Duodenal mucosa (tissue), 2 donors: Measurements from ENCODE around the gene ATP11A.

ENCODE experiments used
- H3K27ac ChIP-seq: one replicate; pipeline ENCODE4 v1.7.0; 2013; ENCODE audit warnings: low read depth, low read length
- H3K27me3 ChIP-seq, 2 donors: one replicate each; pipeline ENCODE4 v1.7.0; 2013; ENCODE audit warnings: low read length in 2 of 2, control low read depth in 1 of 2; ENCODE audit not compliant: insufficient read depth in 2 of 2, control insufficient read depth in 1 of 2
- H3K36me3 ChIP-seq, 2 donors: one replicate each; pipeline ENCODE4 v1.7.0; 2013; ENCODE audit warnings: low read length in 2 of 2, control low read depth in 1 of 2; ENCODE audit not compliant: insufficient read depth in 2 of 2, control insufficient read depth in 1 of 2
- H3K4me1 ChIP-seq, 2 donors: one replicate each; pipeline ENCODE4 v1.7.0; 2013; ENCODE audit warnings: low read length in 2 of 2, control low read depth in 1 of 2; ENCODE audit not compliant: insufficient read depth in 2 of 2, control insufficient read depth in 1 of 2
- H3K4me3 ChIP-seq, 2 donors: one replicate each; pipeline ENCODE4 v1.7.0; 2013; ENCODE audit warnings: low read length in 2 of 2, low read depth in 1 of 2
- H3K9ac ChIP-seq, 2 donors: one replicate each; pipeline ENCODE4 v1.7.0; 2013; ENCODE audit warnings: low read length in 2 of 2, low read depth in 1 of 2
- H3K9me3 ChIP-seq, 2 donors: one replicate each; pipeline ENCODE4 v1.7.0; 2013; ENCODE audit warnings: low read length in 2 of 2, control low read depth in 1 of 2; ENCODE audit not compliant: control insufficient read depth in 1 of 2

ATP11A gene

DNA sequence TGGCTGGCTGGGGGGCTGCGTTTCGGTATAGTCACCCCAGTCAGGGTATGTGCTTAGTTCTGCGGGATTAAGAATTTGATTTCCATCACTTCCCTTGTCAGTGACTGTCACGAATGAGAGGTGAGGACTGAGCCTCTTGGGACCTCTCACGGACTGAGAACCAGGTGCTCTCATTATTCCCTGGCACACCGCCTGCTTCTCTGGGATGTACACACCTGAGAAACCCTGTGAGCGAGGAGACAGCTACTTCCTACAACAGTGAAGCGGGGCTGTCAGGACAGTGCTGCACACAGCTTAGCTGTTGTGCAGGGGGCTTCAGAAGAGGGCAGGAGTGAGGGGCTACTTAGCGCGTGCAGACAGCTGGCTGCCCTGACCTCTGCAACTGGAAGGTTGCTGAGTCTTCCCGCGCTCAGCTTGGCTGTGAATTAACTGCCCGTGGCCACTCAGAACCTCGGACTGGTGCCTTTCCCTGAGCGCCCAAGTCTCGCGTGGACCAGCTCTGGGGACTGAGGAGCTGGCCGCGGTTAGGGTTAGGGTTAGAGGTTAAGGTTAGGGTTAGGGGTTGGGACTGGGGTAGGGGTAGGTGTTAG is 213.9 kb downstream of the ATP11A start:
- no peak overlapping the region for H3K27ac ChIP-seq
- H3K27me3 ChIP-seq = no peaks in the 10 kb centered on the region
- peaks cover 11 to 13% of the 10 kb centered on the region in 2 donors for H3K4me1 ChIP-seq

DNA sequence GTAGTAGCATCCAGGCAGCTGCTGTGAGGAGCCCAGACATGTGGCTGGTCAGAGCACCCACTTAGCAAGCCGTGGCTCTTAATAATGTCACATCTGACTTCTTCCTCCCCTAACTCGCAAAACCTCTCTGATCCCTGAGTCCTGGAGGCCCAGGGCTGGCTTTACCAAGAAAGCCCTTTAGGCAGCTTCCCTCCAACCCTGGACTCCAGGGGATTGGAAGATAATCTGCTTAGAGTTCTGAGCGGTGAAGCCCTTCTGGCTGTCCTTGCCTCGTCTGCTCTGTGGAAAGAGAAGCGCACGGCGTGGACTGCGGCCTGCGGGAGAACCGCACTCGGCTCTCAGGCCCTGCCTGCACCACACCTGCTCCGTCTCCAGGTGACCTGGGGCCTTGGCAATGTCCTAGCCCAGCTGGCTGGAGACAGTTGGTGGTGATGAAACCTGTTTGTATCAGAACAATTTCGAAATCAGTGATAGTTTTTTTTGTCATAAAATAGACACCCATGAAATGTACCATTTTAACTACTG is 214.7 kb downstream of the ATP11A start:
- H3K9me3 ChIP-seq = no peaks in the 10 kb centered on the region
- H3K4me1 ChIP-seq = peaks cover 11 to 13% of the 10 kb centered on the region in 2 donors
- no peaks in the 10 kb centered on the region for H3K36me3 ChIP-seq
- H3K9ac ChIP-seq = no peak overlapping the region
- no peak overlapping the region for H3K4me3 ChIP-seq
- H3K27ac ChIP-seq = no peak overlapping the region
- H3K27me3 ChIP-seq = no peaks in the 10 kb centered on the region

More for the DNA sequence above, 213.9 kb downstream of the ATP11A start:
- no peaks in the 10 kb centered on the region for H3K36me3 ChIP-seq
- H3K4me3 ChIP-seq = no peak overlapping the region
- H3K9ac ChIP-seq = no peak overlapping the region
- no peaks in the 10 kb centered on the region for H3K9me3 ChIP-seq

DNA sequence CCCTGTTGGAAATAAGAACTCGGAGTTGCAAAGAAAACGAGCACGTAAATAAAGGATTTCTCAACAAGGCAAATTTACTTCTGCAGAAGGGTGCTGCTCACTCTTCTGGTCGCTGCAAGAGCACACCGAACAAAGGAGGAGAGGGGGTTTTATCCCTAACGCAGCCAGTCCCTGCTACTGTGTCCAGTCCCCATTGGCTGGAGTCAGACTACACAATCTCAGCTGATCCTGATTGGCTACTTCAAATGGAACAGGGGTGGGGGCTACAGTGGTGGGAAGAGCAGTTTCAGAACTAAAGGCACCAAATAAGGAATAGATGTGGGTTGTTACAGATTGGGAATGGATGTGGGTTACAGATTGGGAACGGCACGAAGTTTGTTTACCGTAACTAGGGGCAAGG is 215.2 kb downstream of the ATP11A start:
- H3K27ac ChIP-seq = no peak overlapping the region
- no peaks in the 10 kb centered on the region for H3K36me3 ChIP-seq
- H3K9me3 ChIP-seq = no peaks in the 10 kb centered on the region
- H3K27me3 ChIP-seq = no peaks in the 10 kb centered on the region
- no peak overlapping the region for H3K4me3 ChIP-seq
- peaks cover 11 to 13% of the 10 kb centered on the region in 2 donors for H3K4me1 ChIP-seq
- no peak overlapping the region for H3K9ac ChIP-seq

DNA sequence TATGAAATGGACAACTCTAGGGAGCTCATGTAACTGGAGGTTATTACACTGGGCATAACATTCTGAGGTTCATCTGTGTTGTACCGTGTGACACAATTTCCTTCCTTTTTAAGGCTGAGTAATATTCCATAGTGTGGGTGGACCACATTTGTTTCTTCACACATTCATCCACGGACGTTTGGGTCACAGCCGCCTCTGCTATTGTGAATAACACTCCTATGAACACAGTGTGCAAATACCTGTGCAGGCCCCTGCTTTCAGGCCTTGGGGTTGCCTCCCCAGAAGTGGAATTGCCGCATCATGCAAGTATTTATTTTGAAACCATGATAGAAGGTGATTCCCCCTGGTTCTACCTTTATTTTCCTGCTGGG is 215.8 kb downstream of the ATP11A start:
- Histone ChIP-seq H3K27ac (no peak overlapping the region), H3K9ac (no peak overlapping the region)

DNA sequence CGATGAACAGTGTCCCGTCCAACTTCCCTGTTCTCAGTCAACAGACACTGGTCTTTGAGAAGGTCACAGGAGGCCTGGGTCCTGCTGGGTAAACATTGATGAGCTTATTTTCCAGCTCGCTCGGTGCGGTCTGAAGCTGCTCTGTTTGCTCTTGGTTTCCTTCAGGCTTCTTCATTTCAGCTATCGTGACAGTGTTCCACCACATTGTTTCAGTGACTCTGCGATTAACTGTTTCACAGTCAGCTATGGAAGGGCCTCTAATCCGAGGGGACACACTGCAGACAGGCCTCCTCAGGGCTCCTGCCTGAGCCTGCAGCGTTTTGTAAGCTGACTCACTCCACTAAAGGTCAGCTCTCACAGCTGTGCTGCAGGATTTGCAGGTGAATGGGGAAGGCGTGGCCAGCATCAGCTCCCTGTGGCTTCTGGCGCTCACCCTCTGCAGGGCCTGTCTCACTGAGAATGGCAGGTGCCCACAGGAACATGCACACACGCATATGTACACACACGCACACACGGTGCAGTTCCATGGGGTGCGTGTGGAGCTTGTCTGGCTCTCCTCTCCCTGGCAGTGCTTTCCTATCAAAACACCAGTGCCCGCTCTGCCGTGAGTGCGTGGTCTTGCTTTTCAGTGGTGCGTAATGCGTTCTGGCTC is 216.3 kb downstream of the ATP11A start:
- Histone ChIP-seq H3K4me3 (no peak overlapping the region), H3K9ac (no peak overlapping the region), H3K36me3 (no peaks in the 10 kb centered on the region), H3K9me3 (no peaks in the 10 kb centered on the region), H3K27me3 (no peaks in the 10 kb centered on the region), H3K4me1 (peaks cover 11 to 13% of the 10 kb centered on the region in 2 donors), H3K27ac (no peak overlapping the region)

More for the DNA sequence above, 215.8 kb downstream of the ATP11A start:
- H3K9me3 ChIP-seq = no peaks in the 10 kb centered on the region
- peaks cover 11 to 13% of the 10 kb centered on the region in 2 donors for H3K4me1 ChIP-seq
- no peak overlapping the region for H3K4me3 ChIP-seq
- no peaks in the 10 kb centered on the region for H3K36me3 ChIP-seq
- no peaks in the 10 kb centered on the region for H3K27me3 ChIP-seq

DNA sequence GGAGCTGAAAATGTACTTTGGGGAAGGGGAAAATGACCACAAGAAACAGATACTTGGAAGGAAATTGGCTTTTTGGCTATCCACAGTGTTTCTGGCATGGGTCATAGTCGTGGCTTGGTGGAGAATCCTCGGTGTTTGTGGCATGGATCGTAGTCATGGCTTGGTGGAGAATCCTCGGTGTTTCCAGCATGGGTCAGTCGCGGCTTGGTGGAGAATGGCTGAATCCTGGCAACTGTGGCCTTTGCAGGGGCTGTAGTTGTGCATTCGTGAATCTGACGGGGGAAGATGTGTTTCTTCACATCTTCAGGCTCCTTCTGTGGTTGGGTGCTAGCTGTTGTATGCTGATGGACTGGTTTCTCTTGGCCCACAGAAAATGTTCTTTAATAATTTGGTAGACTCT is 217.4 kb downstream of the ATP11A start:
- no peak overlapping the region for H3K9ac ChIP-seq
- no peak overlapping the region for H3K27ac ChIP-seq

DNA sequence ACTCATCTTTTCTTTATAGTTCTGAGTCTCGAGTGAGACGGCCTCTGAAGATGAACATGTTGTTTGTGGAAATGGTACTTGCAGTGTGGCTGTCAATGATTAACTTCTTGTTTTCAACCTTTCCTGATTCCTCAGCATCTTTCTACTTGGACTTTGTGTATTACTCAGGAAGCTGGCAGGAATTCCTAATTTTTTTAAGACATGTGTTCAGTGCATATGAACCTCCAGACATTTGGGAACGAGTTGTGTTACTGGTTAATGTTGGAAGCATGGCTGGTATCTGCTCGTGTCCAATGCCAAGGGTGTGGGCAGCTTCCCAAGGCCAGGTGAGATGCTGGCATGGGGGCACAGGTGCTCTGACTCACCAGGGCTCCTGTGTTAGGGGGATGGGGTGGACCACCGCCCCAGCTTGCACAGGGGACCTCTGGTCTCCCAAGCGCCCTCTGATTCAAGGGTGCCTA is 218.1 kb downstream of the ATP11A start:
- Histone ChIP-seq H3K36me3 (no peaks in the 10 kb centered on the region), H3K27ac (no peak overlapping the region)

More for the DNA sequence above, 217.4 kb downstream of the ATP11A start:
- Histone ChIP-seq H3K9me3 (no peaks in the 10 kb centered on the region), H3K4me3 (no peak overlapping the region), H3K27me3 (no peaks in the 10 kb centered on the region), H3K4me1 (peaks cover 11 to 13% of the 10 kb centered on the region in 2 donors), H3K36me3 (no peaks in the 10 kb centered on the region)

DNA sequence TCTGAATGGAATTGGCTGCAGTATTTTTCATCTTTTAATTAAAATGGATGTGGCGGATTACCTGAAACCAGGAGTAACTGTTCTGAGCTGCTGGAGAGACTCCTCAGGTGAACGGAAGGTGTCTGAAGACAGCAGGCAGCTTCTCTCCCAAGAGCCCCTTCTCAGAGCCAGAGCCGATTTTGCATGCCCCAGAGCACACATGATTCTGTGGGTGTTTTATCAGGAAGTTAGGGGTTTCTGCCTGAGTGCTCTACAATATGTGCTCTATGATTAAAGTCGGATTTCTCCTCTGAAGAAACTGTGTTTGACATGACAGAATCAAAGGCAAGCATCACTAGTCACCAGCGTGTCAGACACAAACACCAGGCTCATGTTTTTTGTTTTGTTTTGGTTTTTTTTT is 218.5 kb downstream of the ATP11A start:
- H3K36me3 ChIP-seq = no peaks in the 10 kb centered on the region
- peaks cover 11 to 13% of the 10 kb centered on the region in 2 donors for H3K4me1 ChIP-seq
- H3K27me3 ChIP-seq = peaks cover 0 to 3% of the 10 kb centered on the region in 2 donors
- no peak overlapping the region for H3K27ac ChIP-seq
- no peaks in the 10 kb centered on the region for H3K9me3 ChIP-seq
- no peak overlapping the region for H3K4me3 ChIP-seq
- no peak overlapping the region for H3K9ac ChIP-seq

More for the DNA sequence above, 218.1 kb downstream of the ATP11A start:
- peaks cover 11 to 13% of the 10 kb centered on the region in 2 donors for H3K4me1 ChIP-seq
- no peak overlapping the region for H3K9ac ChIP-seq
- no peaks in the 10 kb centered on the region for H3K9me3 ChIP-seq
- H3K4me3 ChIP-seq = no peak overlapping the region
- peaks cover 0 to 2% of the 10 kb centered on the region in 2 donors for H3K27me3 ChIP-seq

DNA sequence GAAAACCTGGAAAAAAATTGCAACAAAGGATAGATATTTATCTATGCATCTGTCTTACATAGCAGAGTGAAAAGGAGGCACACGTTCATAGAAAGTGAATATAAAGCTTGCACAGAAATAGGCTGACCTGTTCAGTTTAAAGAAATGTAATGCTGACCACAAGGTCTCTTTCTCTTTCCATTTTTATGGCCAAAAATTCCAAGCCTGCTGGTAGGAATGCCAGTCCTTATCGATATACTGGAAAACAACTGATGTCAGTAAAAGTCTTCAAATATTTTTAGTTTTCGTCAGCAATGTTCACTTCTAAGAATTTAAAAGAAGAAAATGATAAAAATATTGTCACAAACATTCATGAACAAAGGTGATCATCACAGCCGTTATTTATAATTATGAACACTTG is 220.2 kb downstream of the ATP11A start:
- Histone ChIP-seq H3K27ac (no peak overlapping the region), H3K9ac (no peak overlapping the region), H3K4me3 (no peak overlapping the region), H3K4me1 (peaks cover 11 to 13% of the 10 kb centered on the region in 2 donors), H3K27me3 (peaks cover 0 to 3% of the 10 kb centered on the region in 2 donors), H3K36me3 (no peaks in the 10 kb centered on the region), H3K9me3 (no peaks in the 10 kb centered on the region)

DNA sequence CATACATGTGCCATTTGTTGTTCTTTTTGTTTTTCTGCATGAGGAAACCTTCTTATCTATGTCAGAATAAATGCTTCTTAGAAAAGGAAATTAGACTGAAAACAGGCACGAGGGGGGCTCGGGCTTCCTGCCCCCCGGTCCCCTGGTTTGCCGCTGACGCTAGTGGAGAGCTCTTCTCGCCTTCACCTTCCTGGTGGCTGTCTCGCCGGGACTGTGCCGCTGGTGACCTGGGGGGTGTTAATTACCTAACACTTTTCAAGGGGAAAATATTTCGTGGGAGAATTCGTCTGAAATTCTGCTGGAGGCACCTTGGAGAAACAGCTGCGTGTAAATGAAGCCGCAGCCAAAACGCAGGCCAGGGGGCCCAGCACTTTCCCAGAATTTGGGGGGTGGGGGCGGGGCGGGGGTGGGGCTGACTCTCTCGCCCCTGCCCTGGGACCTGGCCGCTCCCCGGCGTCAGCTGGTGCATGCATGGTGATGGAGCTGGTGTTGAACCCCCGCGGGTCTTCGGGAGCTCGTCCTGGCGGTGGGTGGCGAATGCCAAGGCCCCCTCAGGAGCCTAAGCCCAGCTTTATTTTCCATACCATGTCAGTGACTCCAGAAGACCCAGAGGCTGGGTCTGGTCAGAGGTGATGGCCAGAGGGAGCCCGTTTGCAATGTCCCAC is 220.9 kb downstream of the ATP11A start:
- H3K27ac ChIP-seq = no peak overlapping the region
- H3K4me3 ChIP-seq = no peak overlapping the region
- H3K4me1 ChIP-seq = peaks cover 10 to 13% of the 10 kb centered on the region in 2 donors

More for the DNA sequence above, 220.9 kb downstream of the ATP11A start:
- Histone ChIP-seq H3K9ac (no peak overlapping the region), H3K9me3 (no peaks in the 10 kb centered on the region), H3K27me3 (peaks cover 0 to 3% of the 10 kb centered on the region in 2 donors), H3K36me3 (no peaks in the 10 kb centered on the region)
